ENCODE measurements around the gene INSR.

INSR gene

GRCh38 chr19:7199613-7200533 lies 94.3 kb downstream of the INSR start:
- TF ChIP-seq, protein P1, sequence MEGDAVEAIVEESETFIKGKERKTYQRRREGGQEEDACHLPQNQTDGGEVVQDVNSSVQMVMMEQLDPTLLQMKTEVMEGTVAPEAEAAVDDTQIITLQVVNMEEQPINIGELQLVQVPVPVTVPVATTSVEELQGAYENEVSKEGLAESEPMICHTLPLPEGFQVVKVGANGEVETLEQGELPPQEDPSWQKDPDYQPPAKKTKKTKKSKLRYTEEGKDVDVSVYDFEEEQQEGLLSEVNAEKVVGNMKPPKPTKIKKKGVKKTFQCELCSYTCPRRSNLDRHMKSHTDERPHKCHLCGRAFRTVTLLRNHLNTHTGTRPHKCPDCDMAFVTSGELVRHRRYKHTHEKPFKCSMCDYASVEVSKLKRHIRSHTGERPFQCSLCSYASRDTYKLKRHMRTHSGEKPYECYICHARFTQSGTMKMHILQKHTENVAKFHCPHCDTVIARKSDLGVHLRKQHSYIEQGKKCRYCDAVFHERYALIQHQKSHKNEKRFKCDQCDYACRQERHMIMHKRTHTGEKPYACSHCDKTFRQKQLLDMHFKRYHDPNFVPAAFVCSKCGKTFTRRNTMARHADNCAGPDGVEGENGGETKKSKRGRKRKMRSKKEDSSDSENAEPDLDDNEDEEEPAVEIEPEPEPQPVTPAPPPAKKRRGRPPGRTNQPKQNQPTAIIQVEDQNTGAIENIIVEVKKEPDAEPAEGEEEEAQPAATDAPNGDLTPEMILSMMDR (IDR thresholded peaks at IDR 0.05; ENCODE audit: control insufficient read depth, extremely low read depth, insufficient read depth), result no peak
- no peak overlapping the region for H3K4me3 ChIP-seq (ENCODE audit: low read depth, low read length)
- DNase-seq (ENCODE audit: low read depth), result no peak

DNA sequence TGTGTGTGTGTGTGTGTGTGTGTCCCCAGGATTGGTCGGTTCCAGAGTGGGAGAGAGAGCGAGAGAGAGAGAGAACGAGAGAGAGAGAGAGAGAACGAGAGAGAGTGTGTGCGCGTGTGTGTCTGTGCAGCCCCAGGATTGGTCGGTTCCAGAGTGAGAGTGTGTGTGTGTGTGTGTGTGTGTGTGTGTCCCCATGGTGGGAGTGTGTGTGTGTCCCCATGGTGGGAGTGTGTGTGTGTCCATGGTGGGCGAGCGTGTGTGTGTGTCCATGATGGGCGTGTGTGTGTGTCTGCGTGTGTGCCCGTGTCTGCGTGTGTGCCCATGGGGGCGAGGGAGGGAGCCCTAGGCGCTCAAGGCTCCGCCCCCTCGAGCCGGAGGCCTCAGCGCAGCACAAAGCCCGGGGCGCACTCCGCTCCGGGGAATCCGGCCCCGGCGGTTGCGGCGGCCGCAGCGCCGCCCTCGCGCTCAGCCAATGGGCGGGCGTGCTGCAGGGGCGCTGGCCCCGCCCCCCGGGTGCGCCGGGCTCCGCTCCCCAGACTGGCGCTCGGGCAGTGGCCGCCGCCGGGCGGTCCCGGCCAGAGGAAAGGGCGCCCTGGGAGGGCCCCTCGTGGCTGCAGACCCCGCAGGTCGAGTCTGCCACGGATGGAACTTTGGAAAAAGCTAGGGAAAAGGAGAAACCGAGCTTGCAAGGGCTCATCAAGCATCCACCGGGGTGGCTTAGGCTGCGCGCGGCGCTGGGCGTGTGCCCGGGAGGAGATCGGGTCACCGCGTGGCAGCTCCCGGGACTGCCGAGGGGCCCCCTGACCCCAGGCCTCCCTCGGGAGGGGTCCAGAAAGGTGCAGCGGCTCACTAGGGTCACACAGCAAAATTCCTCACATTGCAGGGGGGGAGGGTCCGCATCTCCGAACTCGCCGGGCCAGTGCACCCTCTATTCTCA lies 96.2 kb downstream of the INSR start:
- peak; percentile 80 for DNase-seq (ENCODE audit: low read depth)
- peak overlapping the region; percentile 79 for H3K4me3 ChIP-seq (ENCODE audit: low read depth, low read length)
- TF ChIP-seq, protein P1 (IDR thresholded peaks at IDR 0.05; ENCODE audit: control insufficient read depth, extremely low read depth, insufficient read depth), result no peak

- TF ChIP-seq, protein P1 (IDR thresholded peaks at IDR 0.05; ENCODE audit: control insufficient read depth, extremely low read depth, insufficient read depth), result no peak
- DNase-seq (ENCODE audit: low read depth), result peak; percentile 83
- H3K4me3 ChIP-seq (ENCODE audit: low read depth, low read length), result peak overlapping the region; percentile 79
These were observed 97.0 kb downstream of the INSR start for GRCh38 chr19:7197119-7197759.

GRCh38 chr19:7196763-7197118 lies 97.5 kb downstream of the INSR start:
- TF ChIP-seq, protein P1 (IDR thresholded peaks at IDR 0.05; ENCODE audit: control insufficient read depth, extremely low read depth, insufficient read depth), result no peak
- DNase-seq (ENCODE audit: low read depth), result no peak
- peak overlapping the region; percentile 79 for H3K4me3 ChIP-seq (ENCODE audit: low read depth, low read length)

DNA sequence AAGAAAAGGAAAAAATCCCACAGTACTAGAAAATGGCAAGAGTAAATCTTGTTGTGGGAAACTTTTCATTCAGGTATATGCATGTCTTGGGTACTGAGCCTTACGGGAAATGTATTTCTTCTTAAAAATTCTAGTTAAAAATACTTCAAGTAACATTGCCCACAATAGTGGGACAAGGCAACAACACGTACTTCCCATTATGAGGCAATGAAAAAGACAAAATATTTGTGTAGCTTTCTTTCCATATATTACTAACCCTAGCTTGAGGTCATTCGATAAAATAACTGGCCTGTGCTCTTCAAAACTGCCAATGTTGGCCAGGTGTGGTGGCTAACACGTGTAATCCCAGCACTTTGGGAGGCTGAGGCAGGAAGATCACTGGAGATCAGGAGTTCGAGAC lies 99.2 kb downstream of the INSR start:
- H3K4me3 ChIP-seq (ENCODE audit: low read depth, low read length), result no peak overlapping the region
- TF ChIP-seq, protein P1 (IDR thresholded peaks at IDR 0.05; ENCODE audit: control insufficient read depth, extremely low read depth, insufficient read depth), result no peak
- no peak for DNase-seq (ENCODE audit: low read depth)

GRCh38 chr19:7194566-7194965 lies 99.6 kb downstream of the INSR start:
- no peak overlapping the region for H3K4me3 ChIP-seq (ENCODE audit: low read depth, low read length)
- TF ChIP-seq, protein P1 (IDR thresholded peaks at IDR 0.05; ENCODE audit: control insufficient read depth, extremely low read depth, insufficient read depth), result no peak
- no peak for DNase-seq (ENCODE audit: low read depth)
